ENCODE results near the gene C1orf53. TPM values are rescaled to one million over a fixed set of nuclear protein-coding genes. Genes with fewer than 3 reads are reported as not detected.

Gene C1orf53
- total and polyA plus RNA-seq, 2 donors (not counting 1 experiment from before 2014, with no cell fraction given): 0.24 TPM; not detected in 1

DNA sequence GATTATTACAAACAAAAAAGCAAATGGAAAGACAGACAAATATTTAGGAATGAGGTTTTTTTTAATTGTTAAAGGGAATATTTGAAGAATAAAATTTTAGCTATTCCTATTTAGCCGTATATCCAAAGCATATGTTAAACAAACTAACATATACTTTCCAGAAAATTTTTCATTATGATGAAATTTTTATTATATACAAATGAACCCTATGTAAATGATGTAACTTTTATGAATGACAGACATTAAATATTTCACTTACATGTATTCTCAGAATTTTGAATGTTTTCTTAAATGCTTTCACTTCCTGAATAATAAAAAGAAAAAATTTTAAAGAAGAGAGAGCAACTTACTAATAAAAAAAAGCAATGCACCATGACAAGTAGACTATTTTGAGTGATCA is 30.6 kb downstream of the C1orf53 start:
- Histone ChIP-seq H3K4me1 (ENCODE audit: control insufficient read depth in 2 of 2, insufficient read depth in 2 of 2, low read length in 2 of 2) (peaks cover 3 to 4% of the 10 kb centered on the region in 2 donors), H3K27ac (ENCODE audit: low read length in 2 of 2) (no peak overlapping the region), H3K4me3 (ENCODE audit: control extremely low read depth in 1 of 5, extremely low read depth in 1 of 5, insufficient read depth in 1 of 5, low read depth in 2 of 5, low read length in 4 of 5) (no peak overlapping the region), H3K9ac (ENCODE audit: low read length) (no peak overlapping the region), H3K4me2 (replicated peaks; ENCODE audit: low read depth, low read length, poor library complexity, severe bottlenecking) (no peak overlapping the region), H3K36me3 (replicated peaks in 1 of 2; ENCODE audit: control extremely low read depth in 1 of 2, control insufficient read depth in 1 of 2, extremely low read depth in 1 of 2, insufficient read depth in 2 of 2, low read length in 1 of 2) (no peaks in the 10 kb centered on the region), H3K9me3 (ENCODE audit: control extremely low read depth in 1 of 3, control insufficient read depth in 2 of 3, insufficient read depth in 1 of 3, low read length in 2 of 3) (no peaks in the 10 kb centered on the region), H3K27me3 (replicated peaks in 1 of 4; ENCODE audit: control extremely low read depth in 1 of 4, control insufficient read depth in 3 of 4, insufficient read depth in 4 of 4, low read length in 3 of 4) (peaks cover 0 to 31% (median 9%) of the 10 kb centered on the region in 4 experiments), H3K79me2 (ENCODE audit: control insufficient read depth, insufficient read depth, low read length) (no peaks in the 10 kb centered on the region), H2AFZ (ENCODE audit: insufficient read depth, low read depth, low read length, poor library complexity, severe bottlenecking) (no peak overlapping the region), H4K20me1 (ENCODE audit: control insufficient read depth, insufficient read depth, low read length, poor library complexity, severe bottlenecking) (no peaks in the 10 kb centered on the region)
- CTCF ChIA-PET: interaction anchor here (1.2 kb wide), 1 partner anchor 9 kb away, joined by 6 read pairs; no protein-coding TSS in a partner anchor
- DNase-seq: no peak
- Mint-ChIP-seq H3K9me3 (ENCODE audit: insufficient read depth) (no peaks in the 10 kb centered on the region), H3K27me3 (peaks cover 42% of the 10 kb centered on the region), H3K4me1 (peaks cover 2% of the 10 kb centered on the region), H3K4me3 (no peak overlapping the region), H3K27ac (no peak overlapping the region)
- WGBS (ENCODE audit: insufficient coverage): no CpG with 5 or more reads among the region's 1 CpG
- ATAC-seq (ENCODE audit: low read depth): no peak
- no peak for TF ChIP-seq EZH2 (IDR thresholded peaks at IDR 0.05; ENCODE audit: borderline replicate concordance, insufficient read depth, low read depth, low read length, poor library complexity, severe bottlenecking)
- TF ChIP-seq, protein P1, sequence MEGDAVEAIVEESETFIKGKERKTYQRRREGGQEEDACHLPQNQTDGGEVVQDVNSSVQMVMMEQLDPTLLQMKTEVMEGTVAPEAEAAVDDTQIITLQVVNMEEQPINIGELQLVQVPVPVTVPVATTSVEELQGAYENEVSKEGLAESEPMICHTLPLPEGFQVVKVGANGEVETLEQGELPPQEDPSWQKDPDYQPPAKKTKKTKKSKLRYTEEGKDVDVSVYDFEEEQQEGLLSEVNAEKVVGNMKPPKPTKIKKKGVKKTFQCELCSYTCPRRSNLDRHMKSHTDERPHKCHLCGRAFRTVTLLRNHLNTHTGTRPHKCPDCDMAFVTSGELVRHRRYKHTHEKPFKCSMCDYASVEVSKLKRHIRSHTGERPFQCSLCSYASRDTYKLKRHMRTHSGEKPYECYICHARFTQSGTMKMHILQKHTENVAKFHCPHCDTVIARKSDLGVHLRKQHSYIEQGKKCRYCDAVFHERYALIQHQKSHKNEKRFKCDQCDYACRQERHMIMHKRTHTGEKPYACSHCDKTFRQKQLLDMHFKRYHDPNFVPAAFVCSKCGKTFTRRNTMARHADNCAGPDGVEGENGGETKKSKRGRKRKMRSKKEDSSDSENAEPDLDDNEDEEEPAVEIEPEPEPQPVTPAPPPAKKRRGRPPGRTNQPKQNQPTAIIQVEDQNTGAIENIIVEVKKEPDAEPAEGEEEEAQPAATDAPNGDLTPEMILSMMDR (IDR thresholded peaks at IDR 0.05): no peak
- intact Hi-C loops (cut with micrococcal nuclease): no loop called here
- POLR2A ChIA-PET: no interaction called here

DNA sequence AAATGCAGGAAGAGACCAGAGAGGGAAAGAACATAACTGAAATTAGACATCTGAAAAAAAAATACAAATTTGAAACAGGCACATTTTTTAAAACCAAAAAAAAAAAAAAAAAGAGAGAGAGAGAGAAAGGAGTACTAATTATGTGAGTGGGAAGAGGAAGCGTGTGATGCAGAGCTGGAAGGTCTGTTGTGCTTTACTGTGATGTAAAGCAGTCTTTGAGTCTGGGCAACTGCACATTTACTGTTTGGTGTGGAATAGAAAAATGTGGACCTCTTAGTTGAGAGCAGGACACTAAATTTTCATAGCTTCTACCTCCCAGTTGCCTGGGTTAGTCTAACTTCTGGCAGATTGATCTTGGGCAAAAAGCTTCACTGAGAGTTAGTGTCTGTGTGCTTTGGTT is 31.2 kb downstream of the C1orf53 start:
- peaks cover 3 to 4% of the 10 kb centered on the region in 2 donors for H3K4me1 ChIP-seq (ENCODE audit: control insufficient read depth in 2 of 2, insufficient read depth in 2 of 2, low read length in 2 of 2)
- H3K4me1 Mint-ChIP-seq: peaks cover 2% of the 10 kb centered on the region
- H3K9ac ChIP-seq (ENCODE audit: low read length): no peak overlapping the region
- H3K4me3 ChIP-seq (ENCODE audit: control extremely low read depth in 1 of 5, extremely low read depth in 1 of 5, insufficient read depth in 1 of 5, low read depth in 2 of 5, low read length in 4 of 5): no peak overlapping the region
- ChIA-PET CTCF (interaction anchor here (0.7 to 1.2 kb wide), 2 partner anchors 9 to 334 kb away, joined by 4 to 6 read pairs; no protein-coding TSS in a partner anchor), POLR2A (no interaction called here)
- H3K79me2 ChIP-seq (ENCODE audit: control insufficient read depth, insufficient read depth, low read length): no peaks in the 10 kb centered on the region
- no peak overlapping the region for H2AFZ ChIP-seq (ENCODE audit: insufficient read depth, low read depth, low read length, poor library complexity, severe bottlenecking)
- peaks cover 40% of the 10 kb centered on the region for H3K27me3 Mint-ChIP-seq
- H3K36me3 ChIP-seq (replicated peaks in 1 of 2; ENCODE audit: control extremely low read depth in 1 of 2, control insufficient read depth in 1 of 2, extremely low read depth in 1 of 2, insufficient read depth in 2 of 2, low read length in 1 of 2): no peaks in the 10 kb centered on the region
- TF ChIP-seq, protein P1 (IDR thresholded peaks at IDR 0.05): no peak
- no peak for TF ChIP-seq EZH2 (IDR thresholded peaks at IDR 0.05; ENCODE audit: borderline replicate concordance, insufficient read depth, low read depth, low read length, poor library complexity, severe bottlenecking)
- DNase-seq (no peak), ATAC-seq (ENCODE audit: low read depth) (no peak)
- peaks cover 0 to 25% (median 6%) of the 10 kb centered on the region in 4 experiments for H3K27me3 ChIP-seq (replicated peaks in 1 of 4; ENCODE audit: control extremely low read depth in 1 of 4, control insufficient read depth in 3 of 4, insufficient read depth in 4 of 4, low read length in 3 of 4)
- H3K27ac Mint-ChIP-seq: no peak overlapping the region
- no peak overlapping the region for H3K27ac ChIP-seq (ENCODE audit: low read length in 2 of 2)
- 17% methylated on average over 1 of the region's 1 CpG for WGBS (ENCODE audit: insufficient coverage)
- no peaks in the 10 kb centered on the region for H3K9me3 ChIP-seq (ENCODE audit: control extremely low read depth in 1 of 3, control insufficient read depth in 2 of 3, insufficient read depth in 1 of 3, low read length in 2 of 3)
- H4K20me1 ChIP-seq (ENCODE audit: control insufficient read depth, insufficient read depth, low read length, poor library complexity, severe bottlenecking): no peaks in the 10 kb centered on the region
- intact Hi-C loops (cut with micrococcal nuclease): no loop called here
- no peak overlapping the region for H3K4me2 ChIP-seq (replicated peaks; ENCODE audit: low read depth, low read length, poor library complexity, severe bottlenecking)
- no peaks in the 10 kb centered on the region for H3K9me3 Mint-ChIP-seq (ENCODE audit: insufficient read depth)
- H3K4me3 Mint-ChIP-seq: no peak overlapping the region

Data from B cell (primary cell).